ENCODE results near the gene TRIM54.

- TF ChIP-seq CTCF (IDR thresholded peaks at IDR 0.05; ENCODE audit: insufficient read depth, low read depth, low read length): no peak
- no peak for TF ChIP-seq EZH2 (IDR thresholded peaks at IDR 0.05; ENCODE audit: insufficient read depth, low read length)
Observed at GRCh38 chr2:27280826-27281225, 1.4 kb upstream of the TRIM54 start.

All from astrocyte (in vitro differentiated cells and primary cell).